Upper lobe of left lung (tissue), 4 donors: Measurements from ENCODE around the gene SRGAP2B.
"Not testable (repeated sequence)": the region's sequence is repeated elsewhere in the genome, so short reads cannot be mapped to it uniquely, and the experiment has no call there.

Experiments
- EP300 ChIP-seq, 4 donors: sonication (generic); formaldehyde crosslinking; IDR thresholded peaks; one replicate each; pipeline ENCODE4 v1.5.1; 2017; ENCODE audit warnings: antibody characterized with exemption in 4 of 4, control low read depth in 2 of 4
- POLR2A ChIP-seq, 4 donors: fragments of 450-650 bp; IDR thresholded peaks; one replicate each; pipeline ENCODE4 v1.5.1; 2016 to 2017; ENCODE audit warnings: antibody characterized with exemption in 4 of 4, mild to moderate bottlenecking in 2 of 4
- POLR2AphosphoS5 ChIP-seq, 2 donors: sonication (generic); formaldehyde crosslinking; IDR thresholded peaks; one replicate each; pipeline ENCODE4 v1.5.1; 2017; ENCODE audit warnings: antibody characterized with exemption in 2 of 2
- TF ChIP-seq, protein P1 (sequence below), 6 experiments: fragments of 450-650 bp in 4 of 6; fragments of 200-600 bp in 2 of 6; sonication (generic) in 2 of 6; IDR thresholded peaks; one replicate each; pipeline ENCODE4 v1.5.1; 2016 to 2019; ENCODE audit warnings: antibody characterized with exemption in 6 of 6

DNA sequence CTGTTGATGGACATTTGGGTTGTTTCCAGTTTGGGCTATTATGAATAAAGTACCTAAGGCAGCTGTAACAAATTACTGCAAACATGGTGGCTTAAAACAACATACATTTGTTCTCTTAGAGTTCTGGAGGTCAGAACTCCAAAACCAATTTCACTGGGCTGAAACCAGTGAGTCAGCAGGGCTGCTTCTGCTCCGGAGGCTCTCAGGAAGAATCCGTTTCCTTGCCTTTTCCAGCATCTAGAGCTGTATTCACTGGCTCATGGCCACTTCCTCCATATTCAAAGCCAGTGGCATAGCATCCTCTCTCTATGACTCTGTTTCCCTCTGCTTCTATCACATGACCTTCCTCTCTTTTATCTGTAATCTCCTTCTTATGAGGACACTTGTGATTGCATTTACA, 146.7 kb downstream of the SRGAP2B start:
- TF ChIP-seq, protein P1, sequence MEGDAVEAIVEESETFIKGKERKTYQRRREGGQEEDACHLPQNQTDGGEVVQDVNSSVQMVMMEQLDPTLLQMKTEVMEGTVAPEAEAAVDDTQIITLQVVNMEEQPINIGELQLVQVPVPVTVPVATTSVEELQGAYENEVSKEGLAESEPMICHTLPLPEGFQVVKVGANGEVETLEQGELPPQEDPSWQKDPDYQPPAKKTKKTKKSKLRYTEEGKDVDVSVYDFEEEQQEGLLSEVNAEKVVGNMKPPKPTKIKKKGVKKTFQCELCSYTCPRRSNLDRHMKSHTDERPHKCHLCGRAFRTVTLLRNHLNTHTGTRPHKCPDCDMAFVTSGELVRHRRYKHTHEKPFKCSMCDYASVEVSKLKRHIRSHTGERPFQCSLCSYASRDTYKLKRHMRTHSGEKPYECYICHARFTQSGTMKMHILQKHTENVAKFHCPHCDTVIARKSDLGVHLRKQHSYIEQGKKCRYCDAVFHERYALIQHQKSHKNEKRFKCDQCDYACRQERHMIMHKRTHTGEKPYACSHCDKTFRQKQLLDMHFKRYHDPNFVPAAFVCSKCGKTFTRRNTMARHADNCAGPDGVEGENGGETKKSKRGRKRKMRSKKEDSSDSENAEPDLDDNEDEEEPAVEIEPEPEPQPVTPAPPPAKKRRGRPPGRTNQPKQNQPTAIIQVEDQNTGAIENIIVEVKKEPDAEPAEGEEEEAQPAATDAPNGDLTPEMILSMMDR (IDR thresholded peaks at IDR 0.05) = not testable (repeated sequence)
- TF ChIP-seq EP300, POLR2AphosphoS5, POLR2A (IDR thresholded peaks at IDR 0.05): not testable (repeated sequence)
